Neutrophil (primary cell): ENCODE data around the gene ANKRD30A.

Experiments
- H3K27ac ChIP-seq: fragments of 200-600 bp; sonication (generic); 2 replicates; pipeline ENCODE4 v1.5.1; 2016; ENCODE audit warnings: mild to moderate bottlenecking, moderate library complexity
- H3K27me3 ChIP-seq: fragments of 200-600 bp; sonication (generic); 2 replicates; pipeline ENCODE4 v1.6.0; 2016; ENCODE audit warnings: mild to moderate bottlenecking
- H3K36me3 ChIP-seq: fragments of 200-600 bp; sonication (generic); 2 replicates; pipeline ENCODE4 v1.5.1; 2017
- H3K4me1 ChIP-seq, 2 experiments: fragments of 200-600 bp in 1 of 2; sonication (generic) in 1 of 2; 1 replicate in 1 of 2; 2 replicates in 1 of 2; pipeline versions ENCODE4 v1.5.1 to v1.6.1; 2013 to 2016; ENCODE audit warnings: low read depth in 1 of 2, low read length in 1 of 2, mild to moderate bottlenecking in 1 of 2, moderate library complexity in 1 of 2; ENCODE audit not compliant: control insufficient read depth in 1 of 2, insufficient read depth in 1 of 2
- H3K4me3 ChIP-seq, 2 experiments: fragments of 200-600 bp in 1 of 2; sonication (generic) in 1 of 2; 1 replicate in 1 of 2; 2 replicates in 1 of 2; pipeline ENCODE4 v1.5.1; 2013 to 2016; ENCODE audit warnings: low read depth in 1 of 2, low read length in 1 of 2, mild to moderate bottlenecking in 1 of 2, moderate library complexity in 1 of 2
- H3K9me3 ChIP-seq: fragments of 200-600 bp; sonication (generic); 2 replicates; pipeline ENCODE4 v1.5.1; 2016
- CTCF ChIP-seq: fragments of 200-600 bp; sonication (generic); IDR thresholded peaks from 2 replicates; pipeline ENCODE4 v1.5.1; 2016; ENCODE audit warnings: antibody characterized with exemption

The ANKRD30A gene

DNA sequence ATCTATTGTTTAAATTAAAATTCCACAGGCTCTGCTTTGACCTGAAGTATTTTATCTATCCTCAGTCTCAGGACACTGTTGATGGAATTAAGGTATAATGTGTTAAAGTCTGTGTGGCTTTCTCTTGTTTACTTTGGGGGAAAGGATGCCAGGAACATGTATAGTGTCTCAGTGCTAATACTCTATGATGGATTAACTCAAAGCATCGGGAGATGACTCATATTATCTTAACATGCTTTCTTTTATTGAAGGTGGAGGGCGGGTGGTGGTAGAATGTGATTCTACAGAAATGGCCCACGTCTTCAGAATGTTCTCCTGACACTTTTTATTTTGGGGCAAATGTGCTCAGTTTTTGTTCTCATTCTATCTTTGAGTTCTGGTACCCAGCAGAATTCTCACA lies 189.0 kb downstream of the ANKRD30A start:
- Histone ChIP-seq H3K4me3 (no peak overlapping the region), H3K27me3 (no peaks in the 10 kb centered on the region), H3K9me3 (no peaks in the 10 kb centered on the region), H3K4me1 (no peaks in the 10 kb centered on the region), H3K36me3 (no peaks in the 10 kb centered on the region), H3K27ac (no peak overlapping the region)
- no peak for TF ChIP-seq CTCF

DNA sequence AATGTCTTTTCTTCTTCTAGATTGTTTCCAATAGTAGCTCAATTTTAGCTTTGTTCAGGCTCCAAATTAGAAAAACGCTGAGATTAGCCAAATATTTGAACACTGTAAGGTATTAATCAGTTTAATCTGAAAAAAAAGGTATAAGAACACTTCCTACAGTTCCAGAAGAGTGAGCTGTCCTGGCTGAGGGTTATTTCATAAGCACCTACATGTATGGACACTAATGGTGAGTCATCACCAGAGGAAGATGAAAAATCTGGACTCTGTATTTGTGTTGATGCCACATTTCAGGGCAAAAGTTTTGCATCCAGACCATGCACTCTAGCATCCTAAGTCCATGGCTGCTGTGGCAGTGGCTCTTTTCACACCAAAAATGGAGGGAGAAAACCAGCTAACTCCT lies 189.5 kb downstream of the ANKRD30A start:
- no peaks in the 10 kb centered on the region for H3K36me3 ChIP-seq
- no peak overlapping the region for H3K4me3 ChIP-seq
- no peaks in the 10 kb centered on the region for H3K27me3 ChIP-seq
- TF ChIP-seq CTCF, result no peak
- H3K4me1 ChIP-seq, result no peaks in the 10 kb centered on the region
- no peak overlapping the region for H3K27ac ChIP-seq
- no peaks in the 10 kb centered on the region for H3K9me3 ChIP-seq

DNA sequence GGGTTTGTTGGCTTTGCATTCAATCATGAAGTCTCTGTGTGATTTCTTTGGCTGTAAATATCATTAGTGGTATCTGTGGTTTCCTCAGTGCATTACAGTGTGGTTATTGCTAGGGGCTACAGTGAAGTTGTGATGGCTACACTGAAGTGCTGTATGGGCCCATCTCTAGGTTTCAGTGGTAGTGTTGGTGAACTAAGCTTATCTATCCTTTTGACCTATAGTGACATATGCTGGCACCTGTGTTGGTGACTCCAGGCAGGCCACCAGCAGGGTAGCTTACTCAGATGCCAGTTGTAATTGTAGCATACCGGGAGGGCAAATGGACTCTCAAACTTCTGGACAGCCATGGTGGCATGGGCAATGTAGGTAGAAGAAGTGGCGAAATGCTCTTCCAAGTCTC lies 219.0 kb downstream of the ANKRD30A start:
- Histone ChIP-seq H3K36me3 (no peaks in the 10 kb centered on the region), H3K9me3 (no peaks in the 10 kb centered on the region), H3K27me3 (no peaks in the 10 kb centered on the region), H3K27ac (no peak overlapping the region), H3K4me3 (no peak overlapping the region), H3K4me1 (no peaks in the 10 kb centered on the region)
- no peak for TF ChIP-seq CTCF

- H3K27ac ChIP-seq, result no peak overlapping the region
These were observed 254.6 kb downstream of the ANKRD30A start for GRCh38 chr10:37379991-37380390.

GRCh38 chr10:37381271-37381670 lies 255.9 kb downstream of the ANKRD30A start:
- Histone ChIP-seq H3K27me3 (no peaks in the 10 kb centered on the region), H3K4me1 (no peaks in the 10 kb centered on the region), H3K9me3 (no peaks in the 10 kb centered on the region), H3K4me3 (no peak overlapping the region), H3K36me3 (no peaks in the 10 kb centered on the region), H3K27ac (no peak overlapping the region)
- TF ChIP-seq CTCF, result no peak

More at GRCh38 chr10:37379991-37380390, 254.6 kb downstream of the ANKRD30A start:
- no peaks in the 10 kb centered on the region for H3K4me1 ChIP-seq
- H3K4me3 ChIP-seq, result no peak overlapping the region
- no peaks in the 10 kb centered on the region for H3K27me3 ChIP-seq
- no peaks in the 10 kb centered on the region for H3K9me3 ChIP-seq
- no peaks in the 10 kb centered on the region for H3K36me3 ChIP-seq
- TF ChIP-seq CTCF, result no peak

DNA sequence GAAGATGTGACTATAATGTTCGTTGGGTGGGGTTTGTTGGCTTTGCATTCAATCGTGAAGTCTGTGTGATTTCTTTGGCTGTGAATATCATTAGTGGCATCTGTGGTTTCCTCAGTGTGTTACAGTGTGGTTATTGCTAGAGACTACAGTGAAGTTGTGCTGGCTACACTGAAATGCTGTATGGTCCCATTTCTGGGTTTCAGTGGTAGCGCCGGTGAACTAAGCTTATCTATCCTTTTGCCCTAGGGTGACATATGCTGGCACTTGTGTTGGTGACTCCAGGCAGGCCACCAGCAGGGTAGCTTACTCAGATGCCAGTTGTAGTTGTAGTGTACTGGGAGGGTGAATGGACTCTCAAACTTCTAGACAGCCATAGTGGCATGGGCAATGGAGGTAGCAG lies 259.5 kb downstream of the ANKRD30A start:
- no peak overlapping the region for H3K4me3 ChIP-seq
- no peak overlapping the region for H3K27ac ChIP-seq
- H3K36me3 ChIP-seq, result no peaks in the 10 kb centered on the region
- no peak for TF ChIP-seq CTCF
- H3K27me3 ChIP-seq, result no peaks in the 10 kb centered on the region
- no peaks in the 10 kb centered on the region for H3K9me3 ChIP-seq
- H3K4me1 ChIP-seq, result no peaks in the 10 kb centered on the region
